ENCODE measurements around the gene COX7A2L.
"Not testable (repeated sequence)": the region's sequence is repeated elsewhere in the genome, so short reads cannot be mapped to it uniquely, and the experiment has no call there.

Gene COX7A2L

DNA sequence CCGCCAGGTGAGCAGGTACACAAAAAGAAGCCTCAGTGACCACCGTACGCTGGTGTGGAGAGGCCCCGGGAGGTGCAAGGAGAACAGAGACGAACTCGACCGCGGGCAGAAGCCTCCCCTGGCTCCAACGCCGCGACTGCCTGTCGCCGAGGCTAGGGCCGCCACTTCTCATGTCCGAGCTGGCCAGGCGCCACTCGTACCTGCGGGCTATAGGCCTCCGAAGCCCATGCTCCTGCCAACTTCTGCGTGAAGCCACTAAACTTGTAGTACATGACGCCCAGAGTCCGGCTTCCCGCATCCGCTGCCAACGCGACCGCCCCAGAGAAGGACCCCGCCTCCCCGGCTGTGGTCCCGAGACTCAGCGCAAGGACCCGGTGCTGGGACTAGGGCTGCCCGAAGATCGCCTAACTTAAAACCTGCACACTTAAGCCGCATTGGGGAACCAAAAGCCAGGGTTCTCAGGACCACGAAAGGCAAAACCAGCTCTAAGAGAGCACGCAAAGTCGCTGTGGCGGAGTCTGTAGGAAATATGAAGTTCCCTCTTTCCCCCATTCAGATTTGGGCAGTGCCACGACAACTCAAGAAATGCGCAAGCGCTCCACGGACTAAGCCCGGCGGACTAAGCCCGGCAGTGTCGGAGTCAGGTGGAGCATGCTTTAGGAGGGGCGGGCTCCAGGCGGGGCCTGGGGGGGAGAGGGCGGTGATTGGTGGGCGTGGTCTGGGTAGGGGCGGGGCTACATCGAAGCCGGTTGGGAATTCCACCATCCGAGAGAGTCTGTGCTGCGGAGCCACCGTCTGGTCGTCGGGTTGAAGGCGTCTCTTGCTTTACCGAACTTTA, at the start of gene COX7A2L:
Gene COX7A2L (minus strand): TSS at position 328 of the 838 bp plus-strand sequence. CDS start 56 bp downstream, at position 272.
- DNase-seq (ENCODE audit: low spot score): peak; percentile 98

DNA sequence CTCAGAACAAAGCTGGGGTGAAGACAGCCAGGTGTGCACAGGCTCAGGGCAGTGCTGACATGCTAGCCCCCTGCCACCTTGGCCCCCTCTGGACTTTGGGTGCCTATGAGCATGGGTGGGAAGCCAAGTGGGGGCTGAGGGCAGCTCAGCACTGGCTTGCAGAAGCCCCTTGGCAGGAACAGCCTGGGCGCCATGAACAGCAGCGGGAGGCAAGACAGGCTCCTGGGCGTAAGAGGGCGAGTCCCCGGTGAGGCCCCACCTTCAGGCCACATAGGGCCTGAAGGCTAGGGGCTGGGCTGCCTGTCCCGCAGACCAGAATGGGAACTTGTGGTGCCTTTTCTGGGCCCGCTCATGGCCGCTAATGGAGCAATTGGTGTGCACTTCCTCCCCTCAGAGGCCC, 47.0 kb upstream of the COX7A2L start:
- no peak for DNase-seq (ENCODE audit: low spot score)

DNA sequence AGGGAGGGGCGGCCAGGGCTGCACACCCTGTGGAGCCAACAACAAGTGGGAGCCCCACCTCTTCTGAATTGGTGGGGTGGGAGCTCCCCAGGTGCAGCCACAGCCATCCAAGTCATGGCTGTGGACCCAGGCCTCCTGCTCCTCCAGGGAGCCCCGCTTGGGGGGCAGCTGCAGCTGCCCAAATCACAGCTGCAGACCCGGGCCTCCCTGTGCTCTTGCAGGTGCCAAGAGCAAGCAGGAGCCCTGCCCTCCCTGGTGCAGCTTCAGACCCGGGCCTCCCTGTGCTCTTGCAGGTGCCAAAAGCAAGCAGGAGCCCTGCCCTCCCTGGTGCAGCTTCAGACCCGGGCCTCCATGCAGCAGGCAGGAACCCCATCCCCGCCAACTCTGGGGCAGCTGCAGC, 46.5 kb upstream of the COX7A2L start:
- DNase-seq (ENCODE audit: low spot score): no peak

DNA sequence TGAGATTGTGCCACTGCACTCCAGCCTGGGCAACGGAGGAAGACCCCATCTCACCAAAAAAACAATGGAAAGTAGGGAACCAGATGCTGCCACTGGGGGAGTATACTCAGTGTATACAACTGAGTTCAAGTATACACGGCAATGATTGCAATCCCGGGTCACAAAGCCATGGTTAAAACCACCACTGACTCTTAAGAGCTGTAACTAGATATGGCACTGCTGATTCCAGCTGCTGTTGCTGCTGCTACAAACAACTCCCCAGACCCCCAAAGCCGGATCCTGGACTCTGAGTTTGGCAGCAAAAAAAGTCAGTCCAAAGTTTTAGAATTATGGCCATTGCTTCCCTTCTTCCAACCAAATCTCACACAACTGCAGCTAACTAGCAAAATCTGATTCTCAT, 43.7 kb upstream of the COX7A2L start:
- no peak for DNase-seq (ENCODE audit: low spot score)

DNA sequence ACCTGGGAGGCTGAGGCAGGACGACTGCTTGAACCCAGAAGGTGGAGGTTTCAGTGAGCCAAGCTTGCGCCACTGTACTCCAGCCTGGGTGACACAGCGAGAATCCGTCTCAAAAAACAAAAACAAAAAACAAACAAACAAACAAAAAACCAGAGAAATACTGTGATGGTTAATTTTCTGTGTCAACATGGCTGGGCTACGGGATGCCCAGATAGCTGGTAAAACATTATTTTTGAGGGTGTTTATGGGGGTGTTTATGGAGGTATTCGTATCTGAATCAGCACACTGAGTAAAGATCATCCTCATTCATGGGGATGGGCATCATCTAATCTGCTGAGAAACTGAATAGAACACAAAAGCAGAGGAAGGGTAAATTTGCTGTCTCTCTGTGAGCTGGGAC, 40.8 kb upstream of the COX7A2L start:
- DNase-seq (ENCODE audit: low spot score): no peak

DNA sequence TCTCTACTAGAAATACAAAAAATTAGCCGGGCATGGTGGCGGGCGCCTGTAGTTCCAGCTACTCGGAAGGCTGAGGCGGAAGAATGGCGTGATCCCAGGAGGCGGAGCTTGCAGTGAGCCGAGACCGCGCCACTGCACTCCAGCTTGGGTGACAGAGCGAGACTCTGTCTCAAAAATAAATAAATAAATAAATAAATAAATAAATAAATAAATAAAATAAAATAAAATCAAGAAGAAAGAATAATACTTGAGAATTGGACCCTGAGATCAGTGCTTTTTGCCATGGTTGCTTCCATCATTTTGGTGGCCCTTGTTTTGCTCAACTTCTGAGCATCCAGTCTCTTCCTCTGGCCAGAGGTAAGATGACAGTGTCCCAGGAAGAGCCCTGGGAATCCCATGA, 37.0 kb upstream of the COX7A2L start:
- DNase-seq (ENCODE audit: low spot score): not testable (repeated sequence)

GRCh38 chr2:42393320-42393719, 32.3 kb upstream of the COX7A2L start:
- not testable (repeated sequence) for DNase-seq (ENCODE audit: low spot score)

DNA sequence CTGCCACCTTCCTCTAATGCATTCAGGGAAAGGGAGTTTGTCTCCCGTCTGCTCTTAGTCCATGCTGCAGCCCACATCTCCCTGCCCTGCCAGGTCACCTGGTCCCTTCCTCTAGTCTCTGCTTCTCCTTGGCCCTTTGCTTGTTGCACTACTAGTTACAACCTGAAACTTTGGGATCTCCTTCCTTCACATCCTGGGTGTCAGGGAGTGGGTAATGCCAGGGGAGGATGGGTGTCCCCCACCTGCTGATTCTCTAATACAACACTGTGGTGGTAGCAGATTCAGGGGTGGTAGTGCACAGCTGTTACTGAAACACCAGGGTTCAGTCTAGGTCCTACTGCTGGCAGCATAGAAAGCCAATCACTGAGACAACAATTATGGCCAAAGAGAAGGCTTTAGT, 31.2 kb upstream of the COX7A2L start:
- no peak for DNase-seq (ENCODE audit: low spot score)

- no peak for DNase-seq (ENCODE audit: low spot score)
Measured at GRCh38 chr2:42390401-42390969, 29.5 kb upstream of the COX7A2L start.

DNA sequence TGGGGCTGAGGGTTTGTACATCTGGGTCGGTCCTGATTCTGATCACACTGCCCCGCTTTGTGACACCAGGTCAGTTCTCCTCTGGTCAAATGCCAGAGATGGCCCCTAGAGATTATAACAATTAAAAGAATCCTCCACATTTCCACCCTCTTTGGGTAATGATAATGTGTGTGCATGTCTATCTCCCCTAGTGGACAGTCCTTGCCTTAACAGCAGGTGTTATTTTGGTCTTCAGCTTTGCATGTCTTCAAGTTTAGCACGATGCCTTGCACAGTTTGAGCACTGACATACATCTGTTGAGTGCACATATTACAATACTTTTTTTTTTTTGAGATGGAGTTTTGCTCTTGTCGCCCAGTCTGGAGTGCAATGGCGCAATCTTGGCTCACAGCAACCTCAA, 25.7 kb upstream of the COX7A2L start:
- no peak for DNase-seq (ENCODE audit: low spot score)

- DNase-seq (ENCODE audit: low spot score): peak; percentile 12
Measured at GRCh38 chr2:42385225-42385624, 24.2 kb upstream of the COX7A2L start.

DNA sequence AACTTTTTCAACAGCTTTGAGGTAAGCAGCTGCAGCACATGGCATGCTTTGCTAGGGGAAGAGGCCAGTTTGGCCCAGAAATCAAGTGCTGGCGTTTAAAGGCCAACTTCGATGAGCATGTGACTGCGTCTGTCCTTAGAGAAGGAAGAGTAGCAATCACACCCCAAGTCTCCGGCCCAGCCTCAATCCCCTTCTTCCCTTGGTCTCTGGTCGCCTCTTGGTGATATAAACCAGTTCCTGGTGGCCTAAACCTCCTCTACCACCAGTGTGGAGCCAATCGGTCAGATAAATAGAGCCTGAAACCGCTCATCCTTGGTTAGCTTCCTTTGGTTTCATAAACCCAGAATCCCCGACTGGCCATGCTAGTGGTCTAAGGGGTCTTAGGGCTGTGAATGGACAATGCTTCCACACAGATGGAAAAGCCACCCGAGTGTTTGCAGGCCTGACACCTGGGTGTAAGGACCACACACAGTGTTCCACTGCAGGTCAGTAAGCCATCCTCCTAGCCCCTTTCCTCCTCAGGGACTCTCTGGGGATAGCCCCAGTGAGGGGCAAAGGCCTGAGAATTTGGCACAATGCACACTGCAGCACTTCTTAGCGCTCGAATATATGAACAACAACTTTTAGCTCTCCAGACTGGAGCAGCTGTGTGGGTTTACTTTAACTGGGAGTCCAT, 23.0 kb upstream of the COX7A2L start:
- no peak for DNase-seq (ENCODE audit: low spot score)

DNA sequence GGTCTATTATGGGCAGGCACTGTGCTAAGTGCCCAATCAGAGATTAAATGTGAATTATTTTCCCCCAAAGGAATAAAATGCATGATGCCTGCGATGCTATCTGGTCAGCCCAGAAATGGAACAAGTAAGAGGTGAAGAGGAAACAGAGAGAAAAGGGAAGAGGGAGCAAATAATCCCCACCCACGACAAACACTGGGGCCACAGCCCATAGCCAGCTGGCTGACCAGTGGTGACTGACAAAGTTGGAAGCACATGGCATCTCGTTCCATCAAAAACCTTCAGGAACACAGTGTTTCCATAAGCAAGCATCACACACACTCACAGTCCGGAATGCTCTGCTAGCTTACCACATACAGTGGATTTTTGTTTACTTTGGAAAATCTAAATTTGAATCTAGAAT, 21.1 kb upstream of the COX7A2L start:
- DNase-seq (ENCODE audit: low spot score): no peak

DNA sequence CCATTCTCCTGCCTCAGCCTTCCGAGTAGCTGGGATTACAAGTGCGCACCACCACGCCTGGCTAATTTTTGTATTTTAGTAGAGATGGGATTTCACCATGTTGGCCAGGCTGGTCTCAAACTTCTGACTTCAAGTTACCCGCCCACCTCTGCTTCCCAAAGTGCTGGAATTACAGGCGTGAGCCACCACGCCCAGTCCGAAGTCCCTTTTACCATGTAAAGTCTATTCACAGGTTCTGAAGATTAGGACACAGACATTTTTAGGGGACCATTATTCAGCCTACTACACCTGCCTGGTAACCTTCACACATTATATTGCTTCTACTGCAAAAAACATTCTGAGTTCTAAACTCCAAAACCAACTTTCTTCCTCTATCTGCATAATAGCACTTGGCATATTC, 19.0 kb upstream of the COX7A2L start:
- not testable (repeated sequence) for DNase-seq (ENCODE audit: low spot score)

DNA sequence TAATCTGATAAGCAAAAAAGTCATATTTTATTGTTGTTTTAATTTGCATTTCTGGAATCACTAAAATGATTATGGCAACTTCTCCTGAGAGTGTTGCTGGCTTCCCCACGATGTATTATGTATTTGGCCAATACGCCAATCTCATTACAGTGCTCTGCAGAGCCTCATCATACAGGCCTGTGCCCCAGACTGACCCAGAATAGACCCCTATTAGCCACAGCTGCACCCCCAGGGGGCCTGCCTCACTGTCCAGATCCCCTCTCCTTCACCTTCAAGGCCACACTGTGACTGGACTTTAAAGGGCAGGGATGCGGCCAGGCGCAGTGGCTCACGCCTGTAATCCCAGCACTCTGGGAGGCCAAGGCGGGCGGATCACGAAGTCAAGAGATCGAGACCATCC, 17.4 kb upstream of the COX7A2L start:
- DNase-seq (ENCODE audit: low spot score): no peak

GRCh38 chr2:42376758-42377157, 15.7 kb upstream of the COX7A2L start:
- DNase-seq (ENCODE audit: low spot score): no peak

- DNase-seq (ENCODE audit: low spot score): no peak
Measured at GRCh38 chr2:42372474-42373200, 11.6 kb upstream of the COX7A2L start.

- DNase-seq (ENCODE audit: low spot score): no peak
Measured at GRCh38 chr2:42371611-42372473, 10.8 kb upstream of the COX7A2L start.

GRCh38 chr2:42369532-42370229, 8.7 kb upstream of the COX7A2L start:
- no peak for DNase-seq (ENCODE audit: low spot score)

DNA sequence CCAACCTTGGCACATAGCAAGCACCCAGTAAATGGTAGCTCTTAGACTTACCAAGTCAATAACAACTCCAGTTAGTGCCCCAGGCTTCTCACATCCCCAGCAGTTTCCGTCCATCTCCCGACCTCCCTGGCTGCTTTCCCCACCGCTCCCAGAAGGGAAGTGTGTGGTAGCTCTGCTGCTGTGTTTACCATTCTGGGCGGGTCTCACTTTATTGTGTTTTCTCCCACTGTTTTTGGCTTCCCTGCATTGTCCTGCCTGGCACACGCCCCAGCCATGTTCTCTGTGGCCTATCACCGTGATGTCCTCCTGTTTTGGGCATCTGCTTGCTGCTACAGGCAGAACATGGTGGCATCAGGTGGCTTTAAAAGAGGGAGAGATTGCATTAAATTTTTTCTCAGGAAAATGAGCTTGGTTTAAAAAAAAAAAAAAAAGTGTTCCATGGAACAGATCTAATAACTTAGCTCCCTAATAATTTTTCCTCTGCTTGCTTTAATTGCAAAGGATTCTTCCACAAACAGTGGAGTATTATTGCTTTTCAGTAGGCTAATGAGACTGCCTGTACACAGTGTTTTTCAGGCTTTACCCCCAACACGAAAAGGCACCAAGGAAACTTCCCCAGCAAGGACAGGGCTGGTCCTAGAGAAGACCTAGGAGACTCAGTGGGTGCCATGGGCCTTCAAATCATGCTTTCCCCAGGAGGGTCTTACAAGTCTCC, 8.0 kb upstream of the COX7A2L start:
- DNase-seq (ENCODE audit: low spot score): no peak
